Measurements from ENCODE around the gene GSE1. TPM values are rescaled to one million over a fixed set of nuclear protein-coding genes. Genes with fewer than 3 reads are reported as not detected.
A peak's percentile ranks its signal among the peaks of the same experiment; 100 is the strongest.

GSE1 gene
- polyA plus RNA-seq, 1 donor = 94.9 TPM

GRCh38 chr16:85641305-85641704 is 28.2 kb downstream of the GSE1 start:
- Histone ChIP-seq H3K27me3 (ENCODE audit: control insufficient read depth, insufficient read depth, low read length) (no peaks in the 10 kb centered on the region), H3K36me3 (ENCODE audit: control insufficient read depth, insufficient read depth, low read length) (peaks cover 24% of the 10 kb centered on the region), H3K4me1 (ENCODE audit: control insufficient read depth, insufficient read depth, low read length) (peaks cover 8% of the 10 kb centered on the region), H3K9me3 (ENCODE audit: control insufficient read depth, low read depth, low read length) (no peaks in the 10 kb centered on the region), H3K27ac (ENCODE audit: low read length) (no peak overlapping the region), H3K4me3 (ENCODE audit: low read length) (no peak overlapping the region)
- WGBS (ENCODE audit: insufficient coverage, low lambda C conversion rate) = no CpG with 5 or more reads among the region's 24 CpGs
- no peak for DNase-seq

GRCh38 chr16:85641776-85642176 is 28.7 kb downstream of the GSE1 start:
- H3K27ac ChIP-seq (ENCODE audit: low read length) = no peak overlapping the region
- WGBS (ENCODE audit: insufficient coverage, low lambda C conversion rate) = no CpG with 5 or more reads among the region's 12 CpGs
- H3K4me1 ChIP-seq (ENCODE audit: control insufficient read depth, insufficient read depth, low read length) = peaks cover 8% of the 10 kb centered on the region

GRCh38 chr16:85642762-85643358 is 29.7 kb downstream of the GSE1 start:
- H3K9me3 ChIP-seq (ENCODE audit: control insufficient read depth, low read depth, low read length) = no peaks in the 10 kb centered on the region
- WGBS (ENCODE audit: insufficient coverage, low lambda C conversion rate) = 100% methylated on average over 1 of the region's 32 CpGs
- H3K4me3 ChIP-seq (ENCODE audit: low read length) = no peak overlapping the region
- no peaks in the 10 kb centered on the region for H3K27me3 ChIP-seq (ENCODE audit: control insufficient read depth, insufficient read depth, low read length)
- peaks cover 8% of the 10 kb centered on the region for H3K4me1 ChIP-seq (ENCODE audit: control insufficient read depth, insufficient read depth, low read length)
- peaks cover 18% of the 10 kb centered on the region for H3K36me3 ChIP-seq (ENCODE audit: control insufficient read depth, insufficient read depth, low read length)
- no peak overlapping the region for H3K27ac ChIP-seq (ENCODE audit: low read length)
- no peak for DNase-seq

More at GRCh38 chr16:85641776-85642176, 28.7 kb downstream of the GSE1 start:
- H3K27me3 ChIP-seq (ENCODE audit: control insufficient read depth, insufficient read depth, low read length) = no peaks in the 10 kb centered on the region
- H3K4me3 ChIP-seq (ENCODE audit: low read length) = no peak overlapping the region
- DNase-seq = peak in 1 of 2 donors; percentile 39
- H3K9me3 ChIP-seq (ENCODE audit: control insufficient read depth, low read depth, low read length) = no peaks in the 10 kb centered on the region
- H3K36me3 ChIP-seq (ENCODE audit: control insufficient read depth, insufficient read depth, low read length) = peaks cover 25% of the 10 kb centered on the region

GRCh38 chr16:85643631-85644030 is 30.5 kb downstream of the GSE1 start:
- peaks cover 8% of the 10 kb centered on the region for H3K4me1 ChIP-seq (ENCODE audit: control insufficient read depth, insufficient read depth, low read length)
- H3K27me3 ChIP-seq (ENCODE audit: control insufficient read depth, insufficient read depth, low read length) = no peaks in the 10 kb centered on the region
- no peaks in the 10 kb centered on the region for H3K9me3 ChIP-seq (ENCODE audit: control insufficient read depth, low read depth, low read length)
- DNase-seq = no peak
- H3K27ac ChIP-seq (ENCODE audit: low read length) = no peak overlapping the region
- H3K36me3 ChIP-seq (ENCODE audit: control insufficient read depth, insufficient read depth, low read length) = peaks cover 19% of the 10 kb centered on the region
- WGBS (ENCODE audit: insufficient coverage, low lambda C conversion rate) = no CpG with 5 or more reads among the region's 8 CpGs
- no peak overlapping the region for H3K4me3 ChIP-seq (ENCODE audit: low read length)

GRCh38 chr16:85644093-85644712 is 31.1 kb downstream of the GSE1 start:
- Histone ChIP-seq H3K9me3 (ENCODE audit: control insufficient read depth, low read depth, low read length) (no peaks in the 10 kb centered on the region), H3K4me3 (ENCODE audit: low read length) (no peak overlapping the region), H3K27ac (ENCODE audit: low read length) (no peak overlapping the region), H3K36me3 (ENCODE audit: control insufficient read depth, insufficient read depth, low read length) (peaks cover 25% of the 10 kb centered on the region), H3K27me3 (ENCODE audit: control insufficient read depth, insufficient read depth, low read length) (no peaks in the 10 kb centered on the region), H3K4me1 (ENCODE audit: control insufficient read depth, insufficient read depth, low read length) (peaks cover 8% of the 10 kb centered on the region)
- WGBS (ENCODE audit: insufficient coverage, low lambda C conversion rate) = no CpG with 5 or more reads among the region's 21 CpGs
- no peak for DNase-seq

- peak in 1 of 2 donors; percentile 39 for DNase-seq
- no peak overlapping the region for H3K4me3 ChIP-seq (ENCODE audit: low read length)
- H3K36me3 ChIP-seq (ENCODE audit: control insufficient read depth, insufficient read depth, low read length) = peaks cover 29% of the 10 kb centered on the region
- no peaks in the 10 kb centered on the region for H3K27me3 ChIP-seq (ENCODE audit: control insufficient read depth, insufficient read depth, low read length)
- peaks cover 8% of the 10 kb centered on the region for H3K4me1 ChIP-seq (ENCODE audit: control insufficient read depth, insufficient read depth, low read length)
- no peaks in the 10 kb centered on the region for H3K9me3 ChIP-seq (ENCODE audit: control insufficient read depth, low read depth, low read length)
- no peak overlapping the region for H3K27ac ChIP-seq (ENCODE audit: low read length)
- no CpG with 5 or more reads among the region's 19 CpGs for WGBS (ENCODE audit: insufficient coverage, low lambda C conversion rate)
These were observed 32.0 kb downstream of the GSE1 start for GRCh38 chr16:85645021-85645589.

- DNase-seq = no peak
- Histone ChIP-seq H3K4me3 (ENCODE audit: low read length) (no peak overlapping the region), H3K27ac (ENCODE audit: low read length) (no peak overlapping the region), H3K9me3 (ENCODE audit: control insufficient read depth, low read depth, low read length) (no peaks in the 10 kb centered on the region), H3K4me1 (ENCODE audit: control insufficient read depth, insufficient read depth, low read length) (peaks cover 8% of the 10 kb centered on the region), H3K36me3 (ENCODE audit: control insufficient read depth, insufficient read depth, low read length) (peaks cover 34% of the 10 kb centered on the region), H3K27me3 (ENCODE audit: control insufficient read depth, insufficient read depth, low read length) (no peaks in the 10 kb centered on the region)
- no CpG with 5 or more reads among the region's 17 CpGs for WGBS (ENCODE audit: insufficient coverage, low lambda C conversion rate)
These were observed 33.3 kb downstream of the GSE1 start for GRCh38 chr16:85646358-85646907.

GRCh38 chr16:85646976-85647375 is 33.9 kb downstream of the GSE1 start:
- Histone ChIP-seq H3K27ac (ENCODE audit: low read length) (no peak overlapping the region), H3K4me3 (ENCODE audit: low read length) (no peak overlapping the region), H3K36me3 (ENCODE audit: control insufficient read depth, insufficient read depth, low read length) (peaks cover 36% of the 10 kb centered on the region), H3K9me3 (ENCODE audit: control insufficient read depth, low read depth, low read length) (no peaks in the 10 kb centered on the region), H3K4me1 (ENCODE audit: control insufficient read depth, insufficient read depth, low read length) (peaks cover 11% of the 10 kb centered on the region), H3K27me3 (ENCODE audit: control insufficient read depth, insufficient read depth, low read length) (no peaks in the 10 kb centered on the region)
- DNase-seq = no peak
- no CpG with 5 or more reads among the region's 15 CpGs for WGBS (ENCODE audit: insufficient coverage, low lambda C conversion rate)

GRCh38 chr16:85648070-85648714 is 35.1 kb downstream of the GSE1 start:
- Histone ChIP-seq H3K4me1 (ENCODE audit: control insufficient read depth, insufficient read depth, low read length) (peaks cover 17% of the 10 kb centered on the region), H3K9me3 (ENCODE audit: control insufficient read depth, low read depth, low read length) (no peaks in the 10 kb centered on the region), H3K27me3 (ENCODE audit: control insufficient read depth, insufficient read depth, low read length) (no peaks in the 10 kb centered on the region), H3K36me3 (ENCODE audit: control insufficient read depth, insufficient read depth, low read length) (peaks cover 41% of the 10 kb centered on the region), H3K27ac (ENCODE audit: low read length) (no peak overlapping the region), H3K4me3 (ENCODE audit: low read length) (no peak overlapping the region)
- no CpG with 5 or more reads among the region's 26 CpGs for WGBS (ENCODE audit: insufficient coverage, low lambda C conversion rate)
- no peak for DNase-seq

GRCh38 chr16:85648805-85649204 is 35.7 kb downstream of the GSE1 start:
- H3K4me3 ChIP-seq (ENCODE audit: low read length) = no peak overlapping the region
- peaks cover 45% of the 10 kb centered on the region for H3K36me3 ChIP-seq (ENCODE audit: control insufficient read depth, insufficient read depth, low read length)
- no CpG with 5 or more reads among the region's 14 CpGs for WGBS (ENCODE audit: insufficient coverage, low lambda C conversion rate)
- H3K27ac ChIP-seq (ENCODE audit: low read length) = no peak overlapping the region
- H3K4me1 ChIP-seq (ENCODE audit: control insufficient read depth, insufficient read depth, low read length) = peaks cover 17% of the 10 kb centered on the region
- no peaks in the 10 kb centered on the region for H3K27me3 ChIP-seq (ENCODE audit: control insufficient read depth, insufficient read depth, low read length)
- H3K9me3 ChIP-seq (ENCODE audit: control insufficient read depth, low read depth, low read length) = no peaks in the 10 kb centered on the region
- no peak for DNase-seq
